HepG2 (cell line): Measurements from ENCODE around the gene UBXN6. TPM values are rescaled to one million over a fixed set of nuclear protein-coding genes. Genes with fewer than 3 reads are reported as not detected.

Experiments used
- ATAC-seq: fragments of 200-7000 bp; cut with Tn5 transposase; 3 replicates; pipeline ENCODE4 v1.9.1; 2020; ENCODE audit warnings: mild to moderate bottlenecking, moderate library complexity
- BruUV-seq: library from RNA; stranded (reverse); fragments of 400-500 nt; replicated peaks from 2 replicates; lab custom pipeline; 2021; lab: Mats Ljungman, UMichigan
- CTCF ChIA-PET: fragments of 300-600 bp; formaldehyde crosslinking; extraction: SDS; loops from one replicate; lab custom pipeline; 2021; ENCODE audit warnings: low total read pairs, inconsistent platforms, low intra/inter-chr PET ratio; lab: Yijun Ruan, JAX
- POLR2A ChIA-PET: fragments of 350-600 bp; sonication (Branson Sonifier 250); formaldehyde crosslinking; loops from one replicate; lab custom pipeline; 2020; ENCODE audit warnings: antibody characterized with exemption, inconsistent platforms; lab: Yijun Ruan, JAX
- DNase-seq: peaks from one replicate; pipeline ENCODE4 v3.0.0-alpha.2; 2015; ENCODE audit warnings: low spot score
- FAIRE-seq: peaks from 3 replicates; lab custom pipeline; 2011; peaks lifted over from hg19 to GRCh38; lab: Jason Lieb, UNC
- H2AFZ ChIP-seq: one replicate; pipeline ENCODE4 v1.6.1; 2011; ENCODE audit warnings: low read length, inconsistent platforms
- H3K27ac ChIP-seq: fragments of 300-600 bp; 3 replicates; pipeline ENCODE4 v1.8.0; 2011; ENCODE audit warnings: mixed run types, mild to moderate bottlenecking, mixed read lengths, low read length, inconsistent platforms; ENCODE audit not compliant: insufficient read depth; ENCODE audit errors: extremely low read length
- H3K27me3 ChIP-seq, 2 experiments: fragments of 200-600 bp in 1 of 2; 2 replicates in 1 of 2; 3 replicates in 1 of 2; pipeline versions ENCODE4 v1.6.0 to v1.8.0; 2011; ENCODE audit warnings: low read length in 2 of 2, mild to moderate bottlenecking in 2 of 2, moderate library complexity in 2 of 2, inconsistent platforms in 1 of 2; ENCODE audit not compliant: insufficient read depth in 2 of 2, control insufficient read depth in 1 of 2
- H3K36me3 ChIP-seq, 2 experiments: fragments of 200-600 bp in 1 of 2; replicated peaks in 1 of 2; 2 replicates in 1 of 2; 3 replicates in 1 of 2; pipeline versions ENCODE4 v1.5.1 to v1.8.0; 2011; ENCODE audit warnings: low read length in 2 of 2, inconsistent platforms in 1 of 2; ENCODE audit not compliant: insufficient read depth in 2 of 2, control insufficient read depth in 1 of 2
- H3K4me1 ChIP-seq: 2 replicates; pipeline ENCODE4 v1.5.1; 2012; ENCODE audit warnings: low read length, inconsistent platforms; ENCODE audit not compliant: insufficient read depth
- H3K4me2 ChIP-seq: 2 replicates; pipeline ENCODE4 v1.6.0; 2011; ENCODE audit warnings: low read depth, low read length, inconsistent platforms
- H3K4me3 ChIP-seq, 3 experiments: fragments of 200-600 bp in 1 of 3; sonication (generic), shearing (Covaris generic) in 1 of 3; replicated peaks in 1 of 3; 2 replicates each; pipeline ENCODE4 v1.5.1; 2011 to 2016; ENCODE audit warnings: low read length in 3 of 3, inconsistent platforms in 2 of 3, low read depth in 2 of 3, mild to moderate bottlenecking in 2 of 3, control low read depth in 1 of 3, mixed read lengths in 1 of 3; ENCODE audit not compliant: insufficient read depth in 1 of 3
- H3K79me2 ChIP-seq: one replicate; pipeline ENCODE4 v1.6.1; 2011; ENCODE audit warnings: low read length, inconsistent platforms; ENCODE audit not compliant: insufficient read depth
- H3K9ac ChIP-seq: 2 replicates; pipeline ENCODE4 v1.6.0; 2011; ENCODE audit warnings: mild to moderate bottlenecking, low read depth, low read length, inconsistent platforms; ENCODE audit not compliant: insufficient read depth
- H3K9me3 ChIP-seq: 2 replicates; pipeline ENCODE4 v1.5.1; 2012; ENCODE audit warnings: mild to moderate bottlenecking, low read length
- H4K20me1 ChIP-seq: 2 replicates; pipeline ENCODE4 v1.6.0; 2011; ENCODE audit warnings: inconsistent platforms, mild to moderate bottlenecking, low read length, moderate library complexity; ENCODE audit not compliant: insufficient read depth
- ARHGAP35 ChIP-seq: sonication (generic); formaldehyde crosslinking; IDR thresholded peaks from 2 replicates; pipeline ENCODE4 v1.9.0; 2022; ENCODE audit warnings: mild to moderate bottlenecking, inconsistent platforms, moderate library complexity, missing genetic modification reagents, borderline replicate concordance
- HDAC2 ChIP-seq: sonication (generic); formaldehyde crosslinking; IDR thresholded peaks from 2 replicates; pipeline ENCODE4 v1.4.0; 2020; ENCODE audit warnings: missing genetic modification reagents
- KDM5A ChIP-seq: fragments of 200-600 bp; sonication (generic); IDR thresholded peaks from 2 replicates; pipeline ENCODE4 v1.7.0; 2018; ENCODE audit warnings: antibody characterized with exemption, mild to moderate bottlenecking, low read length, borderline replicate concordance
- SIN3B ChIP-seq: fragments of 150-350 bp; IDR thresholded peaks from 2 replicates; pipeline ENCODE4 v1.6.1; 2014; ENCODE audit warnings: low read length
- THAP11 ChIP-seq: IDR thresholded peaks from 2 replicates; pipeline ENCODE4 v1.6.1; 2016; ENCODE audit warnings: missing biosample characterization, missing genetic modification reagents
- THYN1 ChIP-seq: sonication (generic); formaldehyde crosslinking; IDR thresholded peaks from 2 replicates; pipeline ENCODE4 v1.8.1; 2023; ENCODE audit warnings: low read depth, mild to moderate bottlenecking, moderate library complexity, missing genetic modification reagents, borderline replicate concordance
- ZFP62 ChIP-seq: sonication (generic); formaldehyde crosslinking; IDR thresholded peaks from 2 replicates; pipeline ENCODE4 v1.4.0; 2020; ENCODE audit warnings: missing genetic modification reagents
- ZFY ChIP-seq: sonication (generic); formaldehyde crosslinking; IDR thresholded peaks from 2 replicates; pipeline ENCODE4 v1.4.0; 2020; ENCODE audit warnings: missing genetic modification reagents
- ZNF629 ChIP-seq: sonication (generic); formaldehyde crosslinking; conservative IDR thresholded peaks from 2 replicates; pipeline ENCODE4 v1.5.0; 2020; ENCODE audit warnings: missing genetic modification reagents
- WGBS: methylation state at CpG from one replicate; pipeline ENCODE4 v1.1.6; 2017; ENCODE audit warnings: low lambda C conversion rate; 5-methylcytosine and 5-hydroxymethylcytosine counted together
- in situ Hi-C: cut with HindIII; loops from 2 replicates; pipeline ENCODE4 v1.10.0; 2017; ENCODE audit warnings: low pct_unique_long_range_greater_than_20kb; ENCODE audit not compliant: extremely low pct_ligation_motif_present
- intact Hi-C: fragments of 100-400 bp; cut with micrococcal nuclease; formaldehyde crosslinking; loops from one replicate; pipeline ENCODE4 v1.10.0; 2022; ENCODE audit not compliant: unreplicated experiment
- polyA plus RNA-seq, 8 experiments: library from polyadenylated mRNA; depleted of rRNA in 3 of 8; stranded (reverse) in 7 of 8; unstranded in 1 of 8; fragments of >200 nt; fragmentation: Illumina TruSeq in 4 of 8; extraction: Trizol in 4 of 8; gene quantifications; 2 replicates each; pipeline versions ENCODE4 v1.2.1 to v1.2.3, GENCODE V29; 2011 to 2016; ENCODE audit warnings: low read depth in 4 of 8, missing spikeins in 1 of 8, mixed read lengths in 1 of 8; ENCODE audit not compliant: insufficient read depth in 1 of 8
- total RNA-seq, 5 experiments: library from RNA; depleted of rRNA; stranded (reverse); fragments of >200 nt; fragmentation: Illumina TruSeq; extraction: Trizol; gene quantifications; 2 replicates each; pipeline ENCODE4 v1.2.3, GENCODE V29; 2016; ENCODE audit warnings: low read depth in 1 of 5
- TF ChIP-seq, protein P1 (sequence below), 2 experiments: sonication (generic) in 1 of 2; formaldehyde crosslinking in 1 of 2; IDR thresholded peaks; 2 replicates each; pipeline versions ENCODE4 v1.6.1 to v1.9.0; 2014 to 2022; ENCODE audit warnings: antibody characterized with exemption in 1 of 2, borderline replicate concordance in 1 of 2, inconsistent platforms in 1 of 2, low read depth in 1 of 2, missing genetic modification reagents in 1 of 2
- TF ChIP-seq, protein P2 (sequence below): sonication (generic); formaldehyde crosslinking; IDR thresholded peaks from 2 replicates; pipeline ENCODE4 v1.4.0; 2020; ENCODE audit warnings: missing genetic modification reagents
- TF ChIP-seq, protein P3 (sequence below): sonication (generic); formaldehyde crosslinking; IDR thresholded peaks from 2 replicates; pipeline ENCODE4 v1.4.0; 2020; ENCODE audit warnings: missing genetic modification reagents

Gene UBXN6
- total and polyA plus RNA-seq, 2 of the 13 experiments (the other 11 are each of a cell fraction or from before 2014, with no cell fraction given), result 34.9 to 35.5 TPM

DNA sequence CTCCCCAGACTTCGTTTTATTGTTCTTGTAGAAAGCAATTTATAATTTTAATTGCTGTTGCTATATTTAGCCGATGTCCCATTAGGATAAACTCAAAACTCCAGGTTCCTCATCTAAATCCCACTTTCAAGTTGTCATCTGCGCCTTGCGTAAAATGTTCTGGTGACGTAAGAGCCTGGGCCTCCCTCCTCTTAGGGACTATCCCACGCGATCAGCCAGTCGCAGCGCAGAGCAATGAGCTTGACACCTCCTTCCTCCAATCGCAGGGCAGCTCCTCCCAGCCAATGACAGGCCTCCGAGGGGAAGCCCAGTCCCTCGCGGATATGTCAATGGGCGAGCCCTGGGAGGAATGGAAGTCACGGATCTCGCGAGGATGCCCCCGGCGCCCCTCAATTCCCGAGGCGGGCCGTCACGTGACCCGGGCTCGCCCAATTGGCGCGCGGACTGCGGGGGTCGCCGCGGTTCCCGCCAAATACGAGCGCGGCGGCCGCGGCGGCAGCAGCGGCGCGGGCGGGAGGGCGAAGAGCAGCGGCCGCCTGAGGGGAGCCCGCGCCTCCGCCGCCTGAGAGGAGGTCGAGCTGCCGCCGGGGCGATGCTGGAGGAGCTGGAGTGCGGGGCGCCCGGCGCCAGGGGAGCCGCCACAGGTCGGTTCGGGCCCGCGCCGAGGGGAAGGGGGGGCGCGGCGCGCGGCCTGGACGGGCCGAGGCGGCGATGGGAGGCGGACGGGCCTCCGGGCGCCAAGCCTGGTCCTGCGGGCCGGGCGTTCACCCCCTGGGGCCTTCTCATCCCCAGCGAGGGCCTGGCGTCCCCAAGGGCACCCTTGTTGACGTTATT lies 55.2 kb downstream of the UBXN6 start, which contains the start of gene CHAF1A:
CHAF1A (plus strand) TSS at position 470 of the 834 bp plus-strand sequence; CDS start at position 593, 123 bp downstream.
- POLR2A ChIA-PET, result interaction anchor here (1.0 to 1.4 kb wide), 7 partner anchors 11 to 69 kb away, joined by 3 to 23 read pairs (median 5); partner anchors contain the start of gene HDGFL2
- H2AFZ ChIP-seq, result peak within 1 kb of the TSS; percentile 44
- BruUV-seq, result no TSS peak
- peak; percentile 76 for TF ChIP-seq ZFY (CRISPR knock-in tag)
- TF ChIP-seq ARHGAP35, result no peak
- TF ChIP-seq, protein P1, sequence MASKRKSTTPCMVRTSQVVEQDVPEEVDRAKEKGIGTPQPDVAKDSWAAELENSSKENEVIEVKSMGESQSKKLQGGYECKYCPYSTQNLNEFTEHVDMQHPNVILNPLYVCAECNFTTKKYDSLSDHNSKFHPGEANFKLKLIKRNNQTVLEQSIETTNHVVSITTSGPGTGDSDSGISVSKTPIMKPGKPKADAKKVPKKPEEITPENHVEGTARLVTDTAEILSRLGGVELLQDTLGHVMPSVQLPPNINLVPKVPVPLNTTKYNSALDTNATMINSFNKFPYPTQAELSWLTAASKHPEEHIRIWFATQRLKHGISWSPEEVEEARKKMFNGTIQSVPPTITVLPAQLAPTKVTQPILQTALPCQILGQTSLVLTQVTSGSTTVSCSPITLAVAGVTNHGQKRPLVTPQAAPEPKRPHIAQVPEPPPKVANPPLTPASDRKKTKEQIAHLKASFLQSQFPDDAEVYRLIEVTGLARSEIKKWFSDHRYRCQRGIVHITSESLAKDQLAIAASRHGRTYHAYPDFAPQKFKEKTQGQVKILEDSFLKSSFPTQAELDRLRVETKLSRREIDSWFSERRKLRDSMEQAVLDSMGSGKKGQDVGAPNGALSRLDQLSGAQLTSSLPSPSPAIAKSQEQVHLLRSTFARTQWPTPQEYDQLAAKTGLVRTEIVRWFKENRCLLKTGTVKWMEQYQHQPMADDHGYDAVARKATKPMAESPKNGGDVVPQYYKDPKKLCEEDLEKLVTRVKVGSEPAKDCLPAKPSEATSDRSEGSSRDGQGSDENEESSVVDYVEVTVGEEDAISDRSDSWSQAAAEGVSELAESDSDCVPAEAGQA (IDR thresholded peaks at IDR 0.05; ENCODE audit: low read depth), result peak; percentile 58; the same call in 1 of the 2 replicates
- TF ChIP-seq, protein P1 (CRISPR knock-in tag; IDR thresholded peaks at IDR 0.05; ENCODE audit: borderline replicate concordance), result no peak
- TF ChIP-seq THAP11, result peak; percentile 85
- TF ChIP-seq KDM5A, result peak; percentile 45; the same call in 1 of the 2 replicates
- TF ChIP-seq, protein P2, sequence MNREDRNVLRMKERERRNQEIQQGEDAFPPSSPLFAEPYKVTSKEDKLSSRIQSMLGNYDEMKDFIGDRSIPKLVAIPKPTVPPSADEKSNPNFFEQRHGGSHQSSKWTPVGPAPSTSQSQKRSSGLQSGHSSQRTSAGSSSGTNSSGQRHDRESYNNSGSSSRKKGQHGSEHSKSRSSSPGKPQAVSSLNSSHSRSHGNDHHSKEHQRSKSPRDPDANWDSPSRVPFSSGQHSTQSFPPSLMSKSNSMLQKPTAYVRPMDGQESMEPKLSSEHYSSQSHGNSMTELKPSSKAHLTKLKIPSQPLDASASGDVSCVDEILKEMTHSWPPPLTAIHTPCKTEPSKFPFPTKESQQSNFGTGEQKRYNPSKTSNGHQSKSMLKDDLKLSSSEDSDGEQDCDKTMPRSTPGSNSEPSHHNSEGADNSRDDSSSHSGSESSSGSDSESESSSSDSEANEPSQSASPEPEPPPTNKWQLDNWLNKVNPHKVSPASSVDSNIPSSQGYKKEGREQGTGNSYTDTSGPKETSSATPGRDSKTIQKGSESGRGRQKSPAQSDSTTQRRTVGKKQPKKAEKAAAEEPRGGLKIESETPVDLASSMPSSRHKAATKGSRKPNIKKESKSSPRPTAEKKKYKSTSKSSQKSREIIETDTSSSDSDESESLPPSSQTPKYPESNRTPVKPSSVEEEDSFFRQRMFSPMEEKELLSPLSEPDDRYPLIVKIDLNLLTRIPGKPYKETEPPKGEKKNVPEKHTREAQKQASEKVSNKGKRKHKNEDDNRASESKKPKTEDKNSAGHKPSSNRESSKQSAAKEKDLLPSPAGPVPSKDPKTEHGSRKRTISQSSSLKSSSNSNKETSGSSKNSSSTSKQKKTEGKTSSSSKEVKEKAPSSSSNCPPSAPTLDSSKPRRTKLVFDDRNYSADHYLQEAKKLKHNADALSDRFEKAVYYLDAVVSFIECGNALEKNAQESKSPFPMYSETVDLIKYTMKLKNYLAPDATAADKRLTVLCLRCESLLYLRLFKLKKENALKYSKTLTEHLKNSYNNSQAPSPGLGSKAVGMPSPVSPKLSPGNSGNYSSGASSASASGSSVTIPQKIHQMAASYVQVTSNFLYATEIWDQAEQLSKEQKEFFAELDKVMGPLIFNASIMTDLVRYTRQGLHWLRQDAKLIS, result no peak
- TF ChIP-seq, protein P3, sequence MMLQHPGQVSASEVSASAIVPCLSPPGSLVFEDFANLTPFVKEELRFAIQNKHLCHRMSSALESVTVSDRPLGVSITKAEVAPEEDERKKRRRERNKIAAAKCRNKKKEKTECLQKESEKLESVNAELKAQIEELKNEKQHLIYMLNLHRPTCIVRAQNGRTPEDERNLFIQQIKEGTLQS (CRISPR knock-in tag), result no peak
- TF ChIP-seq ZNF629 (CRISPR knock-in tag), result no peak
- TF ChIP-seq ZFP62 (CRISPR knock-in tag), result no peak
- no peak for TF ChIP-seq THYN1 (CRISPR knock-in tag)
- peak; percentile 92 for TF ChIP-seq SIN3B
- TF ChIP-seq HDAC2, result peak; percentile 14; the same call in 1 of the 2 replicates

More for the DNA sequence above, 55.2 kb downstream of the UBXN6 start, which contains the start of gene CHAF1A:
- peaks cover 71% of the 10 kb centered on the region for H3K79me2 ChIP-seq
- FAIRE-seq (peak; percentile 97), ATAC-seq (peak; percentile 94), DNase-seq (peak; percentile 99)
- peak within 1 kb of the TSS; percentile 81 for H3K27ac ChIP-seq
- peak within 1 kb of the TSS; percentile 82 to 99 (median 88) for H3K4me3 ChIP-seq
- CTCF ChIA-PET, result interaction anchor here (3.7 kb wide), 1 partner anchor 27 kb away, joined by 27 read pairs; no protein-coding TSS in a partner anchor
- H3K9ac ChIP-seq, result peak within 1 kb of the TSS; percentile 95
- no peaks in the 10 kb centered on the region for H3K9me3 ChIP-seq
- peaks cover 7% of the 10 kb centered on the region for H4K20me1 ChIP-seq
- in situ Hi-C loops (no loop called here), intact Hi-C loops (loop anchor here (5.0 kb wide), 2 partner anchors 55 to 135 kb away; partner anchors contain the start of gene UBXN6)
- peaks cover 0 to 3% of the 10 kb centered on the region in 2 experiments; a peak in 4 of 5 replicates for H3K36me3 ChIP-seq
- peaks cover 75% of the 10 kb centered on the region for H3K4me1 ChIP-seq
- peak within 1 kb of the TSS; percentile 96 for H3K4me2 ChIP-seq
- H3K27me3 ChIP-seq, result no peaks in the 10 kb centered on the region; a peak in 1 of 5 replicates
- WGBS, result 1% methylated on average over 11 of the region's 84 CpGs
